Endothelial cell of umbilical vein (primary cell): Measurements from ENCODE around the gene RAB25. TPM values are rescaled to one million over a fixed set of nuclear protein-coding genes. Genes with fewer than 3 reads are reported as not detected.

Source experiments
- BruUV-seq: library from RNA; stranded (reverse); fragments of 400-500 nt; replicated peaks from 2 replicates; lab custom pipeline; 2021; lab: Mats Ljungman, UMichigan
- CTCF ChIA-PET: fragments of 300-600, 350-600 bp; sonication (Branson Sonifier 250); formaldehyde crosslinking; loops from one replicate; lab custom pipeline; 2021; ENCODE audit warnings: antibody characterized with exemption, inconsistent platforms; lab: Charles Lee
- POLR2A ChIA-PET: fragments of 300-600, 350-600 bp; sonication (Branson Sonifier 250); formaldehyde crosslinking; loops from one replicate; lab custom pipeline; 2021; ENCODE audit warnings: antibody characterized with exemption, inconsistent platforms; lab: Charles Lee
- DNase-seq: peaks from one replicate; pipeline ENCODE4 v3.0.0-alpha.2; 2011; ENCODE audit warnings: low read depth, low spot score
- FAIRE-seq: peaks from 2 replicates; lab custom pipeline; 2011; peaks lifted over from hg19 to GRCh38; lab: Jason Lieb, UNC
- H2AFZ ChIP-seq: 2 replicates; pipeline ENCODE4 v1.6.0; 2012; ENCODE audit warnings: low read depth, low read length, control low read depth, inconsistent platforms
- H3K27ac ChIP-seq: 2 replicates; pipeline ENCODE4 v1.5.1; 2011; ENCODE audit warnings: low read depth, mild to moderate bottlenecking, control low read depth, low read length, moderate library complexity; ENCODE audit not compliant: insufficient read depth
- H3K27me3 ChIP-seq, 2 experiments: 2 replicates each; pipeline versions ENCODE4 v1.6.0 to v1.6.1; 2011; ENCODE audit warnings: low read length in 2 of 2, mixed read lengths in 1 of 2; ENCODE audit not compliant: control insufficient read depth in 2 of 2, insufficient read depth in 2 of 2
- H3K36me3 ChIP-seq, 2 experiments: 2 replicates in 1 of 2; 3 replicates in 1 of 2; pipeline ENCODE4 v1.5.1; 2011; ENCODE audit warnings: low read length in 2 of 2, mild to moderate bottlenecking in 1 of 2, moderate library complexity in 1 of 2; ENCODE audit not compliant: control insufficient read depth in 2 of 2, insufficient read depth in 2 of 2; ENCODE audit errors: extremely low read depth in 1 of 2
- H3K4me1 ChIP-seq: 3 replicates; pipeline ENCODE4 v1.5.1; 2011; ENCODE audit warnings: mild to moderate bottlenecking, low read length; ENCODE audit not compliant: control insufficient read depth, insufficient read depth; ENCODE audit errors: extremely low read depth
- H3K4me2 ChIP-seq: 2 replicates; pipeline ENCODE4 v1.6.1; 2011; ENCODE audit warnings: low read length, control low read depth, mixed read lengths; ENCODE audit not compliant: insufficient read depth
- H3K4me3 ChIP-seq, 3 experiments: fragments of 200-600 bp in 1 of 3; sonication (generic), shearing (Covaris generic) in 1 of 3; replicated peaks in 1 of 3; 2 replicates each; pipeline ENCODE4 v1.5.1; 2011 to 2016; ENCODE audit warnings: control low read depth in 3 of 3, low read length in 3 of 3, mild to moderate bottlenecking in 2 of 3, inconsistent platforms in 1 of 3, low read depth in 1 of 3, moderate library complexity in 1 of 3; ENCODE audit not compliant: insufficient read depth in 1 of 3
- H3K79me2 ChIP-seq: 2 replicates; pipeline ENCODE4 v1.6.0; 2012; ENCODE audit warnings: low read length, inconsistent platforms; ENCODE audit not compliant: control insufficient read depth, insufficient read depth
- H3K9ac ChIP-seq: replicated peaks from 2 replicates; pipeline ENCODE3; 2011; ENCODE audit warnings: low read length, control low read depth; ENCODE audit not compliant: insufficient read depth; ENCODE audit errors: extremely low read depth
- H3K9me1 ChIP-seq: replicated peaks from 3 replicates; pipeline ENCODE4 v1.6.0; 2011; ENCODE audit warnings: mild to moderate bottlenecking, low read length; ENCODE audit not compliant: control insufficient read depth, insufficient read depth; ENCODE audit errors: extremely low read depth
- H3K9me3 ChIP-seq: replicated peaks from 2 replicates; pipeline ENCODE4 v1.5.1; 2012; ENCODE audit warnings: low read length, inconsistent platforms; ENCODE audit not compliant: control insufficient read depth, insufficient read depth
- H4K20me1 ChIP-seq: replicated peaks from 2 replicates; pipeline ENCODE3; 2011; ENCODE audit warnings: mild to moderate bottlenecking, low read length; ENCODE audit not compliant: control insufficient read depth, insufficient read depth; ENCODE audit errors: extremely low read depth
- EZH2 ChIP-seq: IDR thresholded peaks from 2 replicates; pipeline ENCODE4 v1.6.1; 2012; ENCODE audit warnings: borderline replicate concordance, low read depth, mild to moderate bottlenecking, moderate library complexity, low read length, inconsistent platforms; ENCODE audit not compliant: severe bottlenecking
- FOS ChIP-seq: IDR thresholded peaks from 2 replicates; pipeline ENCODE4 v1.6.1; 2011; ENCODE audit warnings: mild to moderate bottlenecking, low read length, moderate library complexity, borderline replicate concordance; ENCODE audit not compliant: insufficient read depth
- GATA2 ChIP-seq: IDR thresholded peaks from 2 replicates; pipeline ENCODE4 v1.7.0; 2011; ENCODE audit warnings: low read depth, mild to moderate bottlenecking, moderate library complexity, mixed read lengths, low read length; ENCODE audit not compliant: insufficient read length, insufficient read depth
- JUN ChIP-seq: IDR thresholded peaks from 2 replicates; pipeline ENCODE4 v1.6.1; 2011; ENCODE audit warnings: borderline replicate concordance, low read depth; ENCODE audit not compliant: insufficient read length, insufficient read depth
- MAX ChIP-seq: IDR thresholded peaks from 2 replicates; pipeline ENCODE4 v1.6.1; 2011; ENCODE audit not compliant: insufficient read depth, insufficient read length
- MYC ChIP-seq: IDR thresholded peaks from one replicate; pipeline ENCODE4 v1.6.1; 2011; ENCODE audit warnings: mild to moderate bottlenecking, low read depth, low read length
- POLR2A ChIP-seq: IDR thresholded peaks from 2 replicates; pipeline ENCODE4 v1.6.1; 2012; ENCODE audit warnings: low read depth, mild to moderate bottlenecking, control low read depth, low read length
- POLR2AphosphoS5 ChIP-seq: IDR thresholded peaks from 2 replicates; pipeline ENCODE4 v1.6.1; 2012; ENCODE audit warnings: low read depth, mild to moderate bottlenecking, control low read depth, low read length, moderate library complexity; ENCODE audit not compliant: insufficient read depth
- dilution Hi-C: fragments of 300-500 bp; cut with MboI; formaldehyde crosslinking; loops from one replicate; pipeline ENCODE4 v1.15.0; 2019; ENCODE audit warnings: low sequenced_read_pairs; ENCODE audit not compliant: extremely low pct_ligation_motif_present
- intact Hi-C: fragments of 100-400 bp; cut with micrococcal nuclease; formaldehyde crosslinking; loops from one replicate; pipeline ENCODE4 v1.10.0; 2022
- polyA plus RNA-seq, 4 experiments: library from polyadenylated mRNA; depleted of rRNA in 3 of 4; stranded (reverse) in 3 of 4; unstranded in 1 of 4; fragments of >200 nt; gene quantifications; 2 replicates each; pipeline versions ENCODE4 v1.2.1 to v1.2.3, GENCODE V29; 2011 to 2012; ENCODE audit warnings: missing spikeins in 1 of 4
- total RNA-seq: library from RNA; stranded (reverse); gene quantifications from 2 replicates; pipeline ENCODE4 v1.2.3, GENCODE V29; 2021
- TF ChIP-seq, protein P1 (sequence below), 2 donors: IDR thresholded peaks; 1 replicate in 1 of 2; 2 replicates in 1 of 2; pipeline ENCODE4 v1.5.1; 2011; ENCODE audit warnings: low read length in 2 of 2, mild to moderate bottlenecking in 2 of 2, moderate library complexity in 2 of 2, control low read depth in 1 of 2, inconsistent platforms in 1 of 2, low read depth in 1 of 2; ENCODE audit not compliant: insufficient read depth in 1 of 2; ENCODE audit errors: extremely low read depth in 1 of 2

The RAB25 gene
- total and polyA plus RNA-seq, 2 donors (not counting 3 experiments of a cell fraction or from before 2014, with no cell fraction given) = not detected

GRCh38 chr1:156098784-156099183 is 37.8 kb downstream of the RAB25 start:
- TF ChIP-seq MAX (no peak), POLR2AphosphoS5 (no peak), MYC (no peak), GATA2 (no peak), FOS (no peak), EZH2 (no peak), JUN (no peak), POLR2A (no peak)
- TF ChIP-seq, protein P1, sequence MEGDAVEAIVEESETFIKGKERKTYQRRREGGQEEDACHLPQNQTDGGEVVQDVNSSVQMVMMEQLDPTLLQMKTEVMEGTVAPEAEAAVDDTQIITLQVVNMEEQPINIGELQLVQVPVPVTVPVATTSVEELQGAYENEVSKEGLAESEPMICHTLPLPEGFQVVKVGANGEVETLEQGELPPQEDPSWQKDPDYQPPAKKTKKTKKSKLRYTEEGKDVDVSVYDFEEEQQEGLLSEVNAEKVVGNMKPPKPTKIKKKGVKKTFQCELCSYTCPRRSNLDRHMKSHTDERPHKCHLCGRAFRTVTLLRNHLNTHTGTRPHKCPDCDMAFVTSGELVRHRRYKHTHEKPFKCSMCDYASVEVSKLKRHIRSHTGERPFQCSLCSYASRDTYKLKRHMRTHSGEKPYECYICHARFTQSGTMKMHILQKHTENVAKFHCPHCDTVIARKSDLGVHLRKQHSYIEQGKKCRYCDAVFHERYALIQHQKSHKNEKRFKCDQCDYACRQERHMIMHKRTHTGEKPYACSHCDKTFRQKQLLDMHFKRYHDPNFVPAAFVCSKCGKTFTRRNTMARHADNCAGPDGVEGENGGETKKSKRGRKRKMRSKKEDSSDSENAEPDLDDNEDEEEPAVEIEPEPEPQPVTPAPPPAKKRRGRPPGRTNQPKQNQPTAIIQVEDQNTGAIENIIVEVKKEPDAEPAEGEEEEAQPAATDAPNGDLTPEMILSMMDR (IDR thresholded peaks at IDR 0.05; ENCODE audit: extremely low read depth in 1 of 2, insufficient read depth in 1 of 2, low read depth in 1 of 2, low read length in 2 of 2) = no peak
- Histone ChIP-seq H3K9me1 (no peaks in the 10 kb centered on the region), H4K20me1 (no peaks in the 10 kb centered on the region), H2AFZ (no peak overlapping the region), H3K4me1 (peaks cover 56% of the 10 kb centered on the region), H3K79me2 (no peaks in the 10 kb centered on the region), H3K9me3 (no peaks in the 10 kb centered on the region), H3K9ac (no peak overlapping the region), H3K27ac (no peak overlapping the region), H3K36me3 (peaks cover 0 to under 1% of the 10 kb centered on the region in 2 experiments), H3K4me3 (no peak overlapping the region), H3K27me3 (no peaks in the 10 kb centered on the region), H3K4me2 (no peak overlapping the region)
- dilution Hi-C loops = no loop called here
- ChIA-PET CTCF (interaction anchor here (1.1 to 21.0 kb wide), 5 partner anchors 8 to 126 kb away, joined by 3 to 627 read pairs (median 6); partner anchors contain the start of gene LMNA), POLR2A (interaction anchor here (2.5 to 3.4 kb wide), 2 partner anchors 16 to 31 kb away, joined by 6 to 14 read pairs; partner anchors contain the start of gene LMNA)
- intact Hi-C loops = no loop called here
- DNase-seq = no peak
- FAIRE-seq = no peak
- BruUV-seq = no TSS peak
